GM13976 (cell line): ENCODE results near the gene FBXW5.

Experiments used
- DNase-seq: peaks from one replicate; pipeline ENCODE4 v3.0.0; 2012; ENCODE audit warnings: low spot score
- CTCF ChIP-seq: IDR thresholded peaks from 2 replicates; pipeline ENCODE4 v1.5.1; 2012; ENCODE audit warnings: borderline replicate concordance, mild to moderate bottlenecking; ENCODE audit not compliant: insufficient read depth; ENCODE audit errors: extremely low read depth, missing control alignments, control extremely low read depth
- in situ Hi-C: fragments of 300-500 bp; cut with MboI; formaldehyde crosslinking; loops from one replicate; pipeline ENCODE4 v1.12.0; 2022; ENCODE audit warnings: low sequenced_read_pairs, mixed read lengths, inconsistent platforms; ENCODE audit not compliant: unreplicated experiment

FBXW5 gene

GRCh38 chr9:136972335-136972734 is 27.8 kb upstream of the FBXW5 start:
- in situ Hi-C loops: no loop called here
- no peak for TF ChIP-seq CTCF

GRCh38 chr9:136971746-136972145 is 27.2 kb upstream of the FBXW5 start:
- no peak for DNase-seq
- TF ChIP-seq CTCF: no peak
- in situ Hi-C loops: no loop called here

More at GRCh38 chr9:136972335-136972734, 27.8 kb upstream of the FBXW5 start:
- no peak for DNase-seq

- in situ Hi-C loops: no loop called here
- no peak for DNase-seq
Measured at GRCh38 chr9:136970361-136970760, 25.8 kb upstream of the FBXW5 start.

GRCh38 chr9:136969774-136970173 is 25.2 kb upstream of the FBXW5 start:
- no peak for TF ChIP-seq CTCF

More at GRCh38 chr9:136970361-136970760, 25.8 kb upstream of the FBXW5 start:
- TF ChIP-seq CTCF: no peak

GRCh38 chr9:136969150-136969549 is 24.6 kb upstream of the FBXW5 start:
- in situ Hi-C loops: no loop called here
- DNase-seq: no peak
- TF ChIP-seq CTCF: no peak

More at GRCh38 chr9:136969774-136970173, 25.2 kb upstream of the FBXW5 start:
- DNase-seq: no peak
- in situ Hi-C loops: no loop called here

- in situ Hi-C loops: no loop called here
- no peak for DNase-seq
- TF ChIP-seq CTCF: no peak
Measured at GRCh38 chr9:136968333-136969127, 24.0 kb upstream of the FBXW5 start.
